Caco-2 (cell line): ENCODE data around the gene MMP13. TPM values are rescaled to one million over a fixed set of nuclear protein-coding genes. Genes with fewer than 3 reads are reported as not detected.

ENCODE experiments used
- BruUV-seq: library from RNA; stranded (reverse); fragments of 400-500 nt; replicated peaks from 2 replicates; lab custom pipeline; 2021; lab: Mats Ljungman, UMichigan
- CTCF ChIA-PET: fragments of 300-600 bp; sonication (Branson Sonifier 250); formaldehyde crosslinking; loops from one replicate; lab custom pipeline; 2022; ENCODE audit warnings: antibody characterized with exemption; lab: Charles Lee
- POLR2A ChIA-PET: fragments of 300-600 bp; sonication (Branson Sonifier 250); formaldehyde crosslinking; loops from one replicate; lab custom pipeline; 2022; ENCODE audit warnings: antibody characterized with exemption; lab: Charles Lee
- DNase-seq, 2 experiments: peaks; one replicate each; pipeline versions ENCODE4 v3.0.0 to v3.0.0-alpha.2; 2020 to 2022
- H3K27me3 ChIP-seq: replicated peaks from 2 replicates; pipeline ENCODE4 v1.6.0; 2011; ENCODE audit warnings: low read length; ENCODE audit not compliant: control insufficient read depth, insufficient read depth
- H3K36me3 ChIP-seq: 2 replicates; pipeline ENCODE4 v1.5.1; 2011; ENCODE audit warnings: low read length; ENCODE audit not compliant: control insufficient read depth, insufficient read depth
- H3K4me1 ChIP-seq: fragments of 250-450 bp; sonication (Bioruptor Pico); 2 replicates; pipeline ENCODE4 v1.5.1; 2020; ENCODE audit warnings: mild to moderate bottlenecking
- H3K4me3 ChIP-seq: 2 replicates; pipeline ENCODE4 v1.5.1; 2011; ENCODE audit warnings: low read depth, mild to moderate bottlenecking, control low read depth, low read length
- H3K9me3 ChIP-seq: fragments of 250-450 bp; sonication (Bioruptor Pico); 2 replicates; pipeline ENCODE4 v1.5.1; 2020; ENCODE audit warnings: mild to moderate bottlenecking, moderate library complexity
- H3K27ac Mint-ChIP-seq: one replicate; pipeline ENCODE4 v1.8.0; 2022; ENCODE audit warnings: mixed read lengths; ENCODE audit not compliant: unreplicated experiment
- H3K27me3 Mint-ChIP-seq: one replicate; pipeline ENCODE4 v1.8.0; 2022; ENCODE audit warnings: mixed read lengths; ENCODE audit not compliant: insufficient read depth, unreplicated experiment
- H3K36me3 Mint-ChIP-seq: one replicate; pipeline ENCODE4 v1.8.0; 2022; ENCODE audit warnings: mild to moderate bottlenecking, mixed read lengths; ENCODE audit not compliant: insufficient read depth, unreplicated experiment
- H3K4me1 Mint-ChIP-seq: one replicate; pipeline ENCODE4 v1.8.0; 2022; ENCODE audit warnings: low read depth, mixed read lengths; ENCODE audit not compliant: unreplicated experiment
- H3K4me3 Mint-ChIP-seq: one replicate; pipeline ENCODE4 v1.8.0; 2022; ENCODE audit warnings: mild to moderate bottlenecking, moderate library complexity, mixed read lengths; ENCODE audit not compliant: unreplicated experiment
- H3K9me3 Mint-ChIP-seq: one replicate; pipeline ENCODE4 v1.8.0; 2022; ENCODE audit warnings: mixed read lengths; ENCODE audit not compliant: unreplicated experiment
- CTCF ChIP-seq, 2 experiments: fragments of 200-600 bp in 1 of 2; IDR thresholded peaks; 1 replicate in 1 of 2; 2 replicates in 1 of 2; pipeline versions ENCODE4 v1.5.1 to v1.8.0; 2011 to 2022; ENCODE audit warnings: antibody characterized with exemption in 1 of 2, control low read depth in 1 of 2, inconsistent platforms in 1 of 2, low read depth in 1 of 2, low read length in 1 of 2, mild to moderate bottlenecking in 1 of 2, moderate library complexity in 1 of 2; ENCODE audit not compliant: insufficient read depth in 1 of 2, severe bottlenecking in 1 of 2, unreplicated experiment in 1 of 2
- intact Hi-C: fragments of 100-400 bp; cut with micrococcal nuclease; formaldehyde crosslinking; loops from one replicate; pipeline ENCODE4 v1.10.0; 2022; ENCODE audit not compliant: unreplicated experiment
- total RNA-seq: library from RNA; stranded (reverse); gene quantifications from 2 replicates; pipeline ENCODE4 v1.2.3, GENCODE V29; 2022

The MMP13 gene
- total RNA-seq, 1 experiment from 2014 or later = not detected

- H3K36me3 ChIP-seq = no peaks in the 10 kb centered on the region
- CTCF ChIA-PET = no interaction called here
- no peak overlapping the region for H3K4me3 ChIP-seq
- Mint-ChIP-seq H3K27ac (no peak overlapping the region), H3K4me1 (no peaks in the 10 kb centered on the region), H3K27me3 (peaks cover 3% of the 10 kb centered on the region), H3K9me3 (no peaks in the 10 kb centered on the region), H3K36me3 (no peaks in the 10 kb centered on the region), H3K4me3 (no peak overlapping the region)
- no peaks in the 10 kb centered on the region for H3K9me3 ChIP-seq
- H3K27me3 ChIP-seq = no peaks in the 10 kb centered on the region
- intact Hi-C loops = no loop called here
- no peaks in the 10 kb centered on the region for H3K4me1 ChIP-seq
- no TSS peak for BruUV-seq
- TF ChIP-seq CTCF (IDR thresholded peaks at IDR 0.05; ENCODE audit: insufficient read depth in 1 of 2, low read depth in 1 of 2, low read length in 1 of 2, severe bottlenecking in 1 of 2, unreplicated experiment in 1 of 2) = no peak
- no peak for DNase-seq
- POLR2A ChIA-PET = no interaction called here
These were observed 17.3 kb upstream of the MMP13 start for GRCh38 chr11:102972853-102973252.

GRCh38 chr11:102971766-102972165 is 16.2 kb upstream of the MMP13 start:
- POLR2A ChIA-PET = no interaction called here
- H3K36me3 ChIP-seq = no peaks in the 10 kb centered on the region
- Mint-ChIP-seq H3K4me1 (no peaks in the 10 kb centered on the region), H3K9me3 (no peaks in the 10 kb centered on the region), H3K4me3 (no peak overlapping the region), H3K27ac (no peak overlapping the region), H3K36me3 (no peaks in the 10 kb centered on the region), H3K27me3 (peaks cover 3% of the 10 kb centered on the region)
- CTCF ChIA-PET = no interaction called here
- no peak for DNase-seq
- H3K4me1 ChIP-seq = no peaks in the 10 kb centered on the region
- no peaks in the 10 kb centered on the region for H3K27me3 ChIP-seq
- H3K4me3 ChIP-seq = no peak overlapping the region
- no peaks in the 10 kb centered on the region for H3K9me3 ChIP-seq
- intact Hi-C loops = no loop called here
- TF ChIP-seq CTCF (IDR thresholded peaks at IDR 0.05; ENCODE audit: insufficient read depth in 1 of 2, low read depth in 1 of 2, low read length in 1 of 2, severe bottlenecking in 1 of 2, unreplicated experiment in 1 of 2) = no peak
- no TSS peak for BruUV-seq

DNA sequence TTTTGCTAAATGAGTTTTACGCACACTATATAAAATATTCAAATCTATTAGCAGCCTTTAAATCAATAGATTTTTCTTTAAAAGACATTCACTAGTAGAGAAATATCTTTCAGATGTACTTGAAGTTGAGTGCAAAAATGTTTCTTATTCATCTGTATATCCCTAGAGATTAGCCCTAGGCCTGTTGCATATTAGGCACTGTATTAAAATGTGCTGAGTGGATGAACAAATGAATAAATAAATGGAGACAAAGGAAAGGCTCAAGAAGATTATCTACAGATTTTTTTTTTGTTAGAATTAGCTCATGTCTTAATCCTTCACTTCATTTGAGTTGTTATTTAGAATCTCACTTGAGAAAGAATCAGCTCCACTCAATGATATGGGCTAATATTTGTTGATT is 12.0 kb upstream of the MMP13 start:
- intact Hi-C loops = no loop called here
- no TSS peak for BruUV-seq
- Mint-ChIP-seq H3K27me3 (peaks cover 3% of the 10 kb centered on the region), H3K9me3 (no peaks in the 10 kb centered on the region), H3K27ac (no peak overlapping the region), H3K4me1 (no peaks in the 10 kb centered on the region), H3K36me3 (no peaks in the 10 kb centered on the region), H3K4me3 (no peak overlapping the region)
- POLR2A ChIA-PET = no interaction called here
- Histone ChIP-seq H3K4me1 (no peaks in the 10 kb centered on the region), H3K27me3 (no peaks in the 10 kb centered on the region), H3K4me3 (no peak overlapping the region), H3K36me3 (no peaks in the 10 kb centered on the region), H3K9me3 (no peaks in the 10 kb centered on the region)
- no peak for DNase-seq
- TF ChIP-seq CTCF (IDR thresholded peaks at IDR 0.05; ENCODE audit: insufficient read depth in 1 of 2, low read depth in 1 of 2, low read length in 1 of 2, severe bottlenecking in 1 of 2, unreplicated experiment in 1 of 2) = no peak
- CTCF ChIA-PET = no interaction called here
